Stimulated activated CD4-positive, alpha-beta T cell treated with anti-CD3 and anti-CD28 coated beads, Interleukin-4, amount 100 ng/mL, for 1 hour (primary cell): Measurements from ENCODE around the gene SF3A1.

ENCODE experiments used
- DNase-seq: peaks from one replicate; pipeline ENCODE4 v3.0.0-alpha.2; 2020

The SF3A1 gene

DNA sequence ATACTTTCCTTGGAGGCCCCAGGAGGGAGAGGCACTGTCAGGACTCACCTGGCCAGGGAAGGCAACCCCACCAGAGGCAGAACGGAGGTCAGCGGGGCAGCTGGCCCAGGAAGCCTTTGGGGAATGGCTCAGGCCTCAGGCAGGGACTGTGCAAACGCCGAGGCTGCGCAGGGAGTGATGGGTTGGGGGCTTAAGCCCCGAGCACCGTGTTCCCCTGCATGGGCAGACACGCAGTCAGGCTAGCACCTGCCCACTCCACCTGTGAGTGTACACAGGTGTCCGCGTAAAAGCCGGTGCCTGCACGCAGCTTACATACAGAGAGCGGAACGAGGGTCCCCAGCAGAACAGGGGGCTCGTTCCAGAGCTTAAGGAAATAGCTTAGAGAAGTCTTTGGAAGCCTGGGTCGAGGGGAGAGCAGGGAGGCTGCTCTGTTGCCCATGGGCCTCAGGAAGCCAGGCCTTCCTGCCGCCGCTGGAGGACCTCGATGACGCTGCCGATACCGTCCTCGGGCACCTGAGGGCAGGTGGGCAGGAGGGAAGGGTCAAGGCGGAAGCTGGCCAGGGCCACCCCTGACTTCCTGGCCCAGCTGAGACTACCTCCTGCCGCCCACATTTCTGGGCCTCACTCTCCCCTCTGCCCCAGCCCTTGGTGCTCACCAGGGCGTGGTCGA, 71.4 kb downstream of the SF3A1 start:
- no peak for DNase-seq

DNA sequence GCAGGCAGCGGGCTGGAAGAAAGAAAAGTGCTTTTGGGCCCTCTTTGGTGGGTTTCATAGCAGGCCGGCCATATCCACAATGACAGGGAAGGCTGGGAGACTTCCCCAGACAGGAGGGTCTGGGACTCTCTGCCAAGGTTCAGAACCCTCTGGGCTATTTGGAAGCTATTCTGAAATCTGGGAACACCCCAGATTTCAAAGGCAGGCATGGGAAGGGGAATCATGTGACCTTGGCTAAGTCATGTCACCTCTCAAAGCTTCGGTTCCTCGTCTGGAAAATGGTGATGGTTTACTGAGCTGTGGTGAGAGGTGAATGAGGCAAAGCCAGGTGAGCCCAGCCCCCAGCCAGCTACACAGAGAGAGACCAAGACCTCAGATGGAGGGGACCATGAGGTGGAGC, 72.0 kb downstream of the SF3A1 start:
- no peak for DNase-seq

DNA sequence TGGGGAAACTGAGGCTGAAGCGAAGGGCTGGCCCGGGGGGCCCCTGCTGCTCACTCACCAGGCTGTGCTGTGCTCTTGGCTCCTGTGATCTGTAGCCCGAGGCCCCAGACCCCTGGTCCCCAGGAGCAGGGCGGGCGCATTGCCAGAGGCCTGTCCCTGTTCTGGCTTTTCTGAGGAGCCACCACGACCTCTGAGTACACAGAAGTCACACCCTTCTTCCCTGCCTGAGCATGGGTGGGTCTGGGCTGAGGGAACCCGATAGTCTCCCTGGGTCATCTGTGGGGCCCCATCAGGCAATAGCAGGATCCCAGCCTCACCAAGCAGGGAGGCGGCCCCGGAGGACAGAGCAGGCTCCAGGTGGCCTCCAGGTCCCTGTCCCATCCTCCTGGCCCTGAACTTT, 72.5 kb downstream of the SF3A1 start:
- DNase-seq, result no peak

DNA sequence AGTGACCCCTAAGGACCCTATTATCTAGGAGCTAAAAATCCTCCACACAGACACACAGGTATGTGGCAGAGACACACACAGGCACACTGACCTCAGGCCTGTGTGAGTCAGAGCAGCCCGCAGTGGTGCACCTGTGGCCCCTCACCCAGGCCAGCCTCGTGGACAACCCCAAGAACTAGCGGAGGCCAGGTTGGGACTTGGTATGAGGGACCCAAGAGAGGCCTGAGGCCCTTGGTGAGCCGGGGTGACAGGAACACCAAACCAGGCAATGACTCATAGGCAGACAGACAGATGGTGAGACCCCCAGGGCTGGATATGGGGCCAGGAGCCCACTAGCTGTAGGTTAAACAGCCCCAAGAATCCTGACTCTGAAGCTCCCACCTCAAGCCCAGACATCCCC, 73.4 kb downstream of the SF3A1 start:
- DNase-seq, result no peak

DNA sequence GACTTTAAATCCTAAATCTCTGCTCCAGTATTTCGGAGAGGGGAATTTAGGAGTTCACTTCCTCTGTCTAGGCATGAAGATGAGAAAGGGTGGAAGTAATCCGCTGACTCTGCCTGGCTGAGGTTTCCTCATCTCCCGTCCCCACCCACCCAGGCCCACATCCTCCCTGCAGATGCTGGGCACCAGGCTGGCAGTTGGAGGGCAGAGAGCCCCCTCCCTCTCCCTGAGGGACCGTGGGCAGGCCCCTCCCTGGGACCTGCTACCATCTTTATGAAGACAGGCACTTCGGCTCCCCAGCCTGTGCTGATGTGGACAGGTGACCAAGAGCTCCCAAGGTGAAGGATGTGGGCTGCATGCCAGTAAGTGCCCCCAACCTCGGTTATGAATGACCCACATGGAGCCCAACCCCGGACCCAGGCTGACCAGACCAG, 74.1 kb downstream of the SF3A1 start:
- DNase-seq, result no peak
